ENCODE data around the gene NFIL3.

DNA sequence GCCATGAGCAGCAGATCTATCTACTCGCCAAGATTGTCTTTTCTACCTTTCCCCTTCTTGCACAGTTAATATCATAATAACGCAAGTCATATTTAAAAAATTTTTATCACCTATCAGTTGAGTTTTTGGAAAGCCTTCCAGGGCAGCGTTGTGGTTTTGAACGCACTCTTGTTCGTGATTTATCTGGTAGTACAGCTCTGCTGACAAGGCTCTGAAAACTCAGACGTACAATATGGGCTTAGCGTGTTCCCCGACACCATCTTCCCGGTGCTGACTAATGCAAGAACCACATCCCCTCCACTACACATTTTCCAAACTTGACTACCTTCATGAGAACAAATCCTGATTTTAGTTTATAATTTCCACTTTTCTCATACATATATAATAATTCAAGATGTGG is 1.6 kb upstream of the NFIL3 start:
- TF ChIP-seq, protein P1, sequence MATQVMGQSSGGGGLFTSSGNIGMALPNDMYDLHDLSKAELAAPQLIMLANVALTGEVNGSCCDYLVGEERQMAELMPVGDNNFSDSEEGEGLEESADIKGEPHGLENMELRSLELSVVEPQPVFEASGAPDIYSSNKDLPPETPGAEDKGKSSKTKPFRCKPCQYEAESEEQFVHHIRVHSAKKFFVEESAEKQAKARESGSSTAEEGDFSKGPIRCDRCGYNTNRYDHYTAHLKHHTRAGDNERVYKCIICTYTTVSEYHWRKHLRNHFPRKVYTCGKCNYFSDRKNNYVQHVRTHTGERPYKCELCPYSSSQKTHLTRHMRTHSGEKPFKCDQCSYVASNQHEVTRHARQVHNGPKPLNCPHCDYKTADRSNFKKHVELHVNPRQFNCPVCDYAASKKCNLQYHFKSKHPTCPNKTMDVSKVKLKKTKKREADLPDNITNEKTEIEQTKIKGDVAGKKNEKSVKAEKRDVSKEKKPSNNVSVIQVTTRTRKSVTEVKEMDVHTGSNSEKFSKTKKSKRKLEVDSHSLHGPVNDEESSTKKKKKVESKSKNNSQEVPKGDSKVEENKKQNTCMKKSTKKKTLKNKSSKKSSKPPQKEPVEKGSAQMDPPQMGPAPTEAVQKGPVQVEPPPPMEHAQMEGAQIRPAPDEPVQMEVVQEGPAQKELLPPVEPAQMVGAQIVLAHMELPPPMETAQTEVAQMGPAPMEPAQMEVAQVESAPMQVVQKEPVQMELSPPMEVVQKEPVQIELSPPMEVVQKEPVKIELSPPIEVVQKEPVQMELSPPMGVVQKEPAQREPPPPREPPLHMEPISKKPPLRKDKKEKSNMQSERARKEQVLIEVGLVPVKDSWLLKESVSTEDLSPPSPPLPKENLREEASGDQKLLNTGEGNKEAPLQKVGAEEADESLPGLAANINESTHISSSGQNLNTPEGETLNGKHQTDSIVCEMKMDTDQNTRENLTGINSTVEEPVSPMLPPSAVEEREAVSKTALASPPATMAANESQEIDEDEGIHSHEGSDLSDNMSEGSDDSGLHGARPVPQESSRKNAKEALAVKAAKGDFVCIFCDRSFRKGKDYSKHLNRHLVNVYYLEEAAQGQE (IDR thresholded peaks at IDR 0.05; ENCODE audit: borderline replicate concordance), result no peak
- TF ChIP-seq RAD21 (conservative IDR thresholded peaks at IDR 0.05) (no peak), EP300 (conservative IDR thresholded peaks at IDR 0.05; ENCODE audit: poor library complexity, severe bottlenecking) (no peak), EZH2 (IDR thresholded peaks at IDR 0.05; ENCODE audit: borderline replicate concordance, insufficient read depth, low read length, poor library complexity, severe bottlenecking) (no peak), TAF1 (IDR thresholded peaks at IDR 0.05; ENCODE audit: low read depth) (no peak), MXI1 (conservative IDR thresholded peaks at IDR 0.05; ENCODE audit: poor library complexity, severe bottlenecking) (no peak), SMC3 (conservative IDR thresholded peaks at IDR 0.05; ENCODE audit: poor library complexity) (no peak), POLR2AphosphoS5 (IDR thresholded peaks at IDR 0.05) (no peak)
- TF ChIP-seq, protein P2, sequence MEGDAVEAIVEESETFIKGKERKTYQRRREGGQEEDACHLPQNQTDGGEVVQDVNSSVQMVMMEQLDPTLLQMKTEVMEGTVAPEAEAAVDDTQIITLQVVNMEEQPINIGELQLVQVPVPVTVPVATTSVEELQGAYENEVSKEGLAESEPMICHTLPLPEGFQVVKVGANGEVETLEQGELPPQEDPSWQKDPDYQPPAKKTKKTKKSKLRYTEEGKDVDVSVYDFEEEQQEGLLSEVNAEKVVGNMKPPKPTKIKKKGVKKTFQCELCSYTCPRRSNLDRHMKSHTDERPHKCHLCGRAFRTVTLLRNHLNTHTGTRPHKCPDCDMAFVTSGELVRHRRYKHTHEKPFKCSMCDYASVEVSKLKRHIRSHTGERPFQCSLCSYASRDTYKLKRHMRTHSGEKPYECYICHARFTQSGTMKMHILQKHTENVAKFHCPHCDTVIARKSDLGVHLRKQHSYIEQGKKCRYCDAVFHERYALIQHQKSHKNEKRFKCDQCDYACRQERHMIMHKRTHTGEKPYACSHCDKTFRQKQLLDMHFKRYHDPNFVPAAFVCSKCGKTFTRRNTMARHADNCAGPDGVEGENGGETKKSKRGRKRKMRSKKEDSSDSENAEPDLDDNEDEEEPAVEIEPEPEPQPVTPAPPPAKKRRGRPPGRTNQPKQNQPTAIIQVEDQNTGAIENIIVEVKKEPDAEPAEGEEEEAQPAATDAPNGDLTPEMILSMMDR (IDR thresholded peaks at IDR 0.05; ENCODE audit: poor library complexity, severe bottlenecking), result no peak
